ENCODE data around the gene SH2B3. TPM values are rescaled to one million over a fixed set of nuclear protein-coding genes. Genes with fewer than 3 reads are reported as not detected.

The SH2B3 gene
- total RNA-seq, 3 donors from 2014 or later: 16.5 to 22.4 (median 20.5) TPM

GRCh38 chr12:111405149-111405858 is 419 bp upstream of the SH2B3 start:
- peak; percentile 73 for TF ChIP-seq CTCF (IDR thresholded peaks at IDR 0.05)
- peak; percentile 98 to 99 (median 98) for DNase-seq
- Histone ChIP-seq H3K4me1 (ENCODE audit: low read depth) (peaks cover 31% of the 10 kb centered on the region), H3K9me3 (no peaks in the 10 kb centered on the region), H3K36me3 (ENCODE audit: low read depth) (no peaks in the 10 kb centered on the region), H3K4me3 (peak overlapping the region; percentile 80)
- intact Hi-C loops (cut with DNase I, micrococcal nuclease): no loop called here
- ATAC-seq: peak; percentile 90

GRCh38 chr12:111406474-111407376 is 1.0 kb downstream of the SH2B3 start:
- H3K4me3 ChIP-seq: peak overlapping the region; percentile 80
- ATAC-seq (no peak), DNase-seq (peak in 2 of 3 donors; percentile 62 to 82)
- no peak for TF ChIP-seq CTCF (IDR thresholded peaks at IDR 0.05)
- no peaks in the 10 kb centered on the region for H3K9me3 ChIP-seq
- peaks cover 36% of the 10 kb centered on the region for H3K4me1 ChIP-seq (ENCODE audit: low read depth)
- H3K36me3 ChIP-seq (ENCODE audit: low read depth): no peaks in the 10 kb centered on the region
- intact Hi-C loops (cut with DNase I, micrococcal nuclease): no loop called here

DNA sequence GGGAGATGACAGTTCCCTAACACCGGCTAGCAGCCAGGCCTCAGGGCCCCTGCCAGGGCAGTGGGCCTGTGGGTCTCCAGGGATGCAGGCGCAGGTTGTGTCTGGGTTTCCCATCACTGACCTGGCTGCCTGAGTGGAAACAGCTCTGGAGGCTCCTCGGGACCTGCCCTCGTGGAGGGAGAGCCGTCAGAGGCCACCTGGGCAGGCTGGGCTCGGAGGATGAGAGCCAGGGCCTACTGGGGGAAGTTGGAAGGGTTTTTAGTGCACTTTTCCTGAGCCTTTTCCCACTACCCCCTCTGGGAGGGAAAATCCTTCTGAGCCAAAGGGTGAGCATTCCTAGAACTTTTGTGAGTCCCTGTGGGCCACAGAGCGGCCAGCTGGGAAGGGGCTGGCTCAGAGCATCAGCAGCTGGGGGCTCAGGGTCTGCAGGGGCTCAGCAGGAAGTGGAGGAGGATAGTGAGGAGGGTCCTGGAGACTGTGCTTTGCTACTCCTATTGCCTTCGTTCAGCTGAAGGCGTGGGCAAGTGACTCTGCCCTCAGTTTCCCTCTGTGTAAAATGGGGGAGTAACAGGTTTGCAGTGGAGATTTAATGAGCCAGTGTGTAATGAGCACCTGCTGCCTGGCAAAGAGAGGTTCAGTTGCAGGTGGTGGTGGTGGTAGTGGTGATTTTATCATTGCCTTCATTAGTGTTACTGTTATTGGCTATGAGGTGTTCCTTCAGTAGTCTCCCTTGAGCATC is 1.8 kb downstream of the SH2B3 start:
- Histone ChIP-seq H3K4me3 (peak overlapping the region; percentile 80), H3K9me3 (no peaks in the 10 kb centered on the region), H3K4me1 (ENCODE audit: low read depth) (peaks cover 36% of the 10 kb centered on the region), H3K36me3 (ENCODE audit: low read depth) (no peaks in the 10 kb centered on the region)
- no peak for TF ChIP-seq CTCF (IDR thresholded peaks at IDR 0.05)
- no peak for ATAC-seq
- no peak for DNase-seq
- intact Hi-C loops (cut with DNase I, micrococcal nuclease): no loop called here

- DNase-seq (no peak), ATAC-seq (no peak)
- no peaks in the 10 kb centered on the region for H3K9me3 ChIP-seq
- H3K4me1 ChIP-seq (ENCODE audit: low read depth): peaks cover 36% of the 10 kb centered on the region
- intact Hi-C loops (cut with DNase I, micrococcal nuclease): no loop called here
- TF ChIP-seq CTCF (IDR thresholded peaks at IDR 0.05): no peak
- H3K4me3 ChIP-seq: no peak overlapping the region
- no peaks in the 10 kb centered on the region for H3K36me3 ChIP-seq (ENCODE audit: low read depth)
Measured at GRCh38 chr12:111408116-111408440, 2.4 kb downstream of the SH2B3 start.

DNA sequence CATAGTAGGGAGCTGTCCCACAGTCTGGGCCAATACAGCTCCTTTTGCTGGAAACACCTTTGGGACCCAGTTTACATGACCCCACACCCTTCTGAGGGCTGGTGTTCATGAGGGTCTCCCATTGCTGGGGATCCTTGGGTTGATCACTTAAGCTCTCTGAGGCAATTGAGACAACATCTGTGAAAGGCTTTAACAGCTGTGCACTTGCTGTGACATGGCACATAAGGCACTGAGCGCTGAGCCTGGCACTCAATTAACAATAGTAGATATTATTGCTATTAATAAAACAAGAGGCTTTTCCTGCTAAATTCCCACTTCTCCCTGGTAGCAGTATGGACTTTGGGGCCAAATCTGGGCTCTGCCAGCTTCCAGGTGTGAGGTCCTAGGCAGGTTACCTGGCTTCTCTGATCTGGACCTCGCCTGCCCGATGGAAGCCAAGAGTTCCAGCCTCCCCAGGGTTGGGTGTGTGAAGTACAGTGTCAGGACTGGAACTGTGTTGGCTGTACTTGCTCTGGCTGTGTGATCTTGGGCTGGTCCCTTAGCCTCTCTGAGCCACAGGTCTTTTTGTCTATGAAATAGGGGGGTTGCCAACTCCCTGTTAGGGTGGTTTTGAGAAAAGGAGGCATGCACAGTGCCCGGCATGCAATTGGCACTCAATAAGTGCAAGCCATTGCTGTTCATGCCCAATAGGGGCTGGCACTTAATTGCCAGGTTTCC is 3.1 kb downstream of the SH2B3 start:
- TF ChIP-seq CTCF (IDR thresholded peaks at IDR 0.05): no peak
- DNase-seq (no peak), ATAC-seq (no peak)
- no peak overlapping the region for H3K4me3 ChIP-seq
- H3K36me3 ChIP-seq (ENCODE audit: low read depth): no peaks in the 10 kb centered on the region
- H3K4me1 ChIP-seq (ENCODE audit: low read depth): peaks cover 36% of the 10 kb centered on the region
- intact Hi-C loops (cut with DNase I, micrococcal nuclease): no loop called here
- H3K9me3 ChIP-seq: no peaks in the 10 kb centered on the region

Measured in mucosa of descending colon (tissue), 3 donors.